Smooth muscle cell (in vitro differentiated cells): Measurements from ENCODE around the gene LRMDA. TPM values are rescaled to one million over a fixed set of nuclear protein-coding genes. Genes with fewer than 3 reads are reported as not detected.
"Not testable (repeated sequence)": the region's sequence is repeated elsewhere in the genome, so short reads cannot be mapped to it uniquely, and the experiment has no call there.

Experiments
- DNase-seq: peaks from one replicate; lab custom pipeline; 2025; ENCODE audit not compliant: unreplicated experiment; lab: John Stamatoyannopoulos, UW
- H2AFZ ChIP-seq: fragments of 200-600 bp; sonication (generic); 2 replicates; pipeline ENCODE4 v1.6.0; 2016; ENCODE audit warnings: antibody characterized with exemption, low read depth, mild to moderate bottlenecking
- H3F3A ChIP-seq: fragments of 200-600 bp; sonication (generic); 2 replicates; pipeline ENCODE4 v1.6.0; 2017; ENCODE audit warnings: antibody characterized with exemption, low read depth
- H3K27ac ChIP-seq: fragments of 200-600 bp; sonication (generic); 2 replicates; pipeline ENCODE4 v1.5.1; 2016; ENCODE audit warnings: low read depth, mild to moderate bottlenecking
- H3K27me3 ChIP-seq: fragments of 200-600 bp; sonication (generic); 2 replicates; pipeline ENCODE4 v1.6.1; 2016; ENCODE audit warnings: low read depth, mild to moderate bottlenecking
- H3K36me3 ChIP-seq: fragments of 200-600 bp; sonication (generic); 2 replicates; pipeline ENCODE4 v1.5.1; 2016; ENCODE audit warnings: low read depth
- H3K4me1 ChIP-seq: fragments of 200-600 bp; sonication (generic); 2 replicates; pipeline ENCODE4 v1.5.1; 2016; ENCODE audit warnings: low read depth
- H3K4me2 ChIP-seq: fragments of 200-600 bp; sonication (generic); 2 replicates; pipeline ENCODE4 v1.6.0; 2016; ENCODE audit warnings: mild to moderate bottlenecking
- H3K4me3 ChIP-seq: fragments of 200-600 bp; sonication (generic); 2 replicates; pipeline ENCODE4 v1.5.1; 2016; ENCODE audit warnings: mild to moderate bottlenecking
- H3K79me2 ChIP-seq: fragments of 200-600 bp; sonication (generic); 2 replicates; pipeline ENCODE4 v1.6.0; 2016; ENCODE audit warnings: low read depth, mild to moderate bottlenecking
- H3K9ac ChIP-seq: fragments of 200-600 bp; sonication (generic); 2 replicates; pipeline ENCODE4 v1.6.0; 2016; ENCODE audit warnings: low read depth
- H3K9me3 ChIP-seq: fragments of 200-600 bp; sonication (generic); replicated peaks from 2 replicates; pipeline ENCODE4 v1.5.1; 2016; ENCODE audit warnings: low read depth
- H4K20me1 ChIP-seq: fragments of 200-600 bp; sonication (generic); 2 replicates; pipeline ENCODE4 v1.6.0; 2016; ENCODE audit warnings: low read depth
- CTCF ChIP-seq: fragments of 200-600 bp; sonication (generic); IDR thresholded peaks from 2 replicates; pipeline ENCODE4 v1.5.1; 2017; ENCODE audit warnings: borderline replicate concordance, mild to moderate bottlenecking, antibody characterized with exemption; ENCODE audit not compliant: insufficient read depth, poor library complexity, severe bottlenecking
- WGBS: methylation state at CpG from one replicate; pipeline ENCODE4 v1.1.7; 2016; ENCODE audit warnings: low lambda C conversion rate; 5-methylcytosine and 5-hydroxymethylcytosine counted together
- polyA plus RNA-seq: library from polyadenylated mRNA; unstranded; fragments of >200 nt; fragmentation: Nextera tagmentation; extraction: Ambion mirVana; gene quantifications from 2 replicates; pipeline ENCODE4 v1.2.1, GENCODE V29; 2016
- total RNA-seq: library from RNA; depleted of rRNA; stranded (reverse); fragments of >200 nt; gene quantifications from 2 replicates; pipeline ENCODE4 v1.2.3, GENCODE V29; 2014

Gene LRMDA
- total and polyA plus RNA-seq, 2 experiments from 2014 or later, result 1.5 to 1.6 TPM

- no peak overlapping the region for H3K27ac ChIP-seq
- no peaks in the 10 kb centered on the region for H3K4me1 ChIP-seq
- H3K4me3 ChIP-seq, result no peak overlapping the region
- H3K9ac ChIP-seq, result no peak overlapping the region
- H3K79me2 ChIP-seq, result no peaks in the 10 kb centered on the region
- H3K27me3 ChIP-seq, result no peaks in the 10 kb centered on the region
- TF ChIP-seq CTCF, result no peak
- no peak overlapping the region for H3K4me2 ChIP-seq
- H3K9me3 ChIP-seq, result no peaks in the 10 kb centered on the region
- DNase-seq, result no peak
- WGBS, result 82% methylated on average over 5 of the region's 5 CpGs
- no peaks in the 10 kb centered on the region for H3K36me3 ChIP-seq
- H3F3A ChIP-seq, result no peaks in the 10 kb centered on the region
- H2AFZ ChIP-seq, result no peak overlapping the region
- no peaks in the 10 kb centered on the region for H4K20me1 ChIP-seq
Measured at GRCh38 chr10:75746356-75746755, 314.9 kb downstream of the LRMDA start.

GRCh38 chr10:75750093-75750875, 318.9 kb downstream of the LRMDA start:
- WGBS, result 95% methylated on average over 21 of the region's 50 CpGs
- H3K4me1 ChIP-seq, H3K4me2 ChIP-seq, H2AFZ ChIP-seq, H3K9me3 ChIP-seq, H3K4me3 ChIP-seq, H4K20me1 ChIP-seq, H3K27me3 ChIP-seq, H3K36me3 ChIP-seq, H3K27ac ChIP-seq, H3F3A ChIP-seq, H3K79me2 ChIP-seq, DNase-seq, H3K9ac ChIP-seq: not testable (repeated sequence)

- no peak for TF ChIP-seq CTCF
- H3K4me1 ChIP-seq, result no peaks in the 10 kb centered on the region
- 94% methylated on average over 1 of the region's 6 CpGs for WGBS
Measured at GRCh38 chr10:75751232-75751631, 319.8 kb downstream of the LRMDA start.

GRCh38 chr10:75753621-75754020, 322.2 kb downstream of the LRMDA start:
- H3K79me2 ChIP-seq, result no peaks in the 10 kb centered on the region
- H3K27me3 ChIP-seq, result no peaks in the 10 kb centered on the region
- H3K4me1 ChIP-seq, result no peaks in the 10 kb centered on the region
- no peaks in the 10 kb centered on the region for H4K20me1 ChIP-seq
- H2AFZ ChIP-seq, result no peak overlapping the region
- H3K4me3 ChIP-seq, result no peak overlapping the region
- no peak for DNase-seq
- no peaks in the 10 kb centered on the region for H3K9me3 ChIP-seq
- 100% methylated on average over 3 of the region's 3 CpGs for WGBS
- H3F3A ChIP-seq, result no peaks in the 10 kb centered on the region
- no peak overlapping the region for H3K27ac ChIP-seq
- no peak overlapping the region for H3K9ac ChIP-seq
- no peak overlapping the region for H3K4me2 ChIP-seq
- no peak for TF ChIP-seq CTCF
- no peaks in the 10 kb centered on the region for H3K36me3 ChIP-seq

More at GRCh38 chr10:75751232-75751631, 319.8 kb downstream of the LRMDA start:
- no peak overlapping the region for H3K9ac ChIP-seq
- H3K79me2 ChIP-seq, result no peaks in the 10 kb centered on the region
- no peaks in the 10 kb centered on the region for H3K27me3 ChIP-seq
- H4K20me1 ChIP-seq, result no peaks in the 10 kb centered on the region
- H3F3A ChIP-seq, result no peaks in the 10 kb centered on the region
- no peak overlapping the region for H3K4me3 ChIP-seq
- H3K4me2 ChIP-seq, result no peak overlapping the region
- no peak overlapping the region for H3K27ac ChIP-seq
- H3K36me3 ChIP-seq, result no peaks in the 10 kb centered on the region
- no peak for DNase-seq
- H3K9me3 ChIP-seq, result no peaks in the 10 kb centered on the region
- no peak overlapping the region for H2AFZ ChIP-seq
